Caco-2 (cell line): ENCODE results near the gene MMP13. TPM values are rescaled to one million over a fixed set of nuclear protein-coding genes. Genes with fewer than 3 reads are reported as not detected.
A peak's percentile ranks its signal among the peaks of the same experiment; 100 is the strongest.
"Not testable (repeated sequence)": the region's sequence is repeated elsewhere in the genome, so short reads cannot be mapped to it uniquely, and the experiment has no call there.

Experiments
- BruUV-seq: library from RNA; stranded (reverse); fragments of 400-500 nt; replicated peaks from 2 replicates; lab custom pipeline; 2021; lab: Mats Ljungman, UMichigan
- CTCF ChIA-PET: fragments of 300-600 bp; sonication (Branson Sonifier 250); formaldehyde crosslinking; loops from one replicate; lab custom pipeline; 2022; ENCODE audit warnings: antibody characterized with exemption; lab: Charles Lee
- POLR2A ChIA-PET: fragments of 300-600 bp; sonication (Branson Sonifier 250); formaldehyde crosslinking; loops from one replicate; lab custom pipeline; 2022; ENCODE audit warnings: antibody characterized with exemption; lab: Charles Lee
- DNase-seq, 2 experiments: peaks; one replicate each; pipeline versions ENCODE4 v3.0.0 to v3.0.0-alpha.2; 2020 to 2022
- H3K27me3 ChIP-seq: replicated peaks from 2 replicates; pipeline ENCODE4 v1.6.0; 2011; ENCODE audit warnings: low read length; ENCODE audit not compliant: control insufficient read depth, insufficient read depth
- H3K36me3 ChIP-seq: 2 replicates; pipeline ENCODE4 v1.5.1; 2011; ENCODE audit warnings: low read length; ENCODE audit not compliant: control insufficient read depth, insufficient read depth
- H3K4me1 ChIP-seq: fragments of 250-450 bp; sonication (Bioruptor Pico); 2 replicates; pipeline ENCODE4 v1.5.1; 2020; ENCODE audit warnings: mild to moderate bottlenecking
- H3K4me3 ChIP-seq: 2 replicates; pipeline ENCODE4 v1.5.1; 2011; ENCODE audit warnings: low read depth, mild to moderate bottlenecking, control low read depth, low read length
- H3K9me3 ChIP-seq: fragments of 250-450 bp; sonication (Bioruptor Pico); 2 replicates; pipeline ENCODE4 v1.5.1; 2020; ENCODE audit warnings: mild to moderate bottlenecking, moderate library complexity
- H3K27ac Mint-ChIP-seq: one replicate; pipeline ENCODE4 v1.8.0; 2022; ENCODE audit warnings: mixed read lengths; ENCODE audit not compliant: unreplicated experiment
- H3K27me3 Mint-ChIP-seq: one replicate; pipeline ENCODE4 v1.8.0; 2022; ENCODE audit warnings: mixed read lengths; ENCODE audit not compliant: insufficient read depth, unreplicated experiment
- H3K36me3 Mint-ChIP-seq: one replicate; pipeline ENCODE4 v1.8.0; 2022; ENCODE audit warnings: mild to moderate bottlenecking, mixed read lengths; ENCODE audit not compliant: insufficient read depth, unreplicated experiment
- H3K4me1 Mint-ChIP-seq: one replicate; pipeline ENCODE4 v1.8.0; 2022; ENCODE audit warnings: low read depth, mixed read lengths; ENCODE audit not compliant: unreplicated experiment
- H3K4me3 Mint-ChIP-seq: one replicate; pipeline ENCODE4 v1.8.0; 2022; ENCODE audit warnings: mild to moderate bottlenecking, moderate library complexity, mixed read lengths; ENCODE audit not compliant: unreplicated experiment
- H3K9me3 Mint-ChIP-seq: one replicate; pipeline ENCODE4 v1.8.0; 2022; ENCODE audit warnings: mixed read lengths; ENCODE audit not compliant: unreplicated experiment
- CTCF ChIP-seq, 2 experiments: fragments of 200-600 bp in 1 of 2; IDR thresholded peaks; 1 replicate in 1 of 2; 2 replicates in 1 of 2; pipeline versions ENCODE4 v1.5.1 to v1.8.0; 2011 to 2022; ENCODE audit warnings: antibody characterized with exemption in 1 of 2, control low read depth in 1 of 2, inconsistent platforms in 1 of 2, low read depth in 1 of 2, low read length in 1 of 2, mild to moderate bottlenecking in 1 of 2, moderate library complexity in 1 of 2; ENCODE audit not compliant: insufficient read depth in 1 of 2, severe bottlenecking in 1 of 2, unreplicated experiment in 1 of 2
- intact Hi-C: fragments of 100-400 bp; cut with micrococcal nuclease; formaldehyde crosslinking; loops from one replicate; pipeline ENCODE4 v1.10.0; 2022; ENCODE audit not compliant: unreplicated experiment
- total RNA-seq: library from RNA; stranded (reverse); gene quantifications from 2 replicates; pipeline ENCODE4 v1.2.3, GENCODE V29; 2022

The MMP13 gene
- total RNA-seq, 1 experiment from 2014 or later, result not detected

- H3K4me3 ChIP-seq, result no peak overlapping the region
- H3K36me3 Mint-ChIP-seq, result no peaks in the 10 kb centered on the region
- H3K4me1 ChIP-seq, result no peaks in the 10 kb centered on the region
- no peaks in the 10 kb centered on the region for H3K27me3 ChIP-seq
- H3K36me3 ChIP-seq, result no peaks in the 10 kb centered on the region
- H3K27ac Mint-ChIP-seq, result no peak overlapping the region
- ChIA-PET CTCF (interaction anchor here (1.1 to 1.2 kb wide), 2 partner anchors 29 to 30 kb away, joined by 3 read pairs; no protein-coding TSS in a partner anchor), POLR2A (no interaction called here)
- H3K9me3 Mint-ChIP-seq, result peaks cover 17% of the 10 kb centered on the region
- no peaks in the 10 kb centered on the region for H3K4me1 Mint-ChIP-seq
- H3K4me3 Mint-ChIP-seq, result no peak overlapping the region
- DNase-seq, result no peak
- peaks cover 3% of the 10 kb centered on the region for H3K27me3 Mint-ChIP-seq
- intact Hi-C loops, result no loop called here
- TF ChIP-seq CTCF (IDR thresholded peaks at IDR 0.05; ENCODE audit: insufficient read depth in 1 of 2, low read depth in 1 of 2, low read length in 1 of 2, severe bottlenecking in 1 of 2, unreplicated experiment in 1 of 2), result no peak
- BruUV-seq, result no TSS peak
- 0 out of 2 replicates have a peak, but pooled peaks cover 3% of the 10 kb centered on the region for H3K9me3 ChIP-seq
Measured at GRCh38 chr11:102912482-102912830, 43.1 kb downstream of the MMP13 start.

GRCh38 chr11:102911758-102912481 is 43.6 kb downstream of the MMP13 start:
- no peak for TF ChIP-seq CTCF (IDR thresholded peaks at IDR 0.05; ENCODE audit: insufficient read depth in 1 of 2, low read depth in 1 of 2, low read length in 1 of 2, severe bottlenecking in 1 of 2, unreplicated experiment in 1 of 2)
- H3K4me3 Mint-ChIP-seq, result no peak overlapping the region
- peaks cover 17% of the 10 kb centered on the region for H3K9me3 Mint-ChIP-seq
- H3K4me3 ChIP-seq, result no peak overlapping the region
- H3K27me3 Mint-ChIP-seq, result peaks cover 3% of the 10 kb centered on the region
- intact Hi-C loops, result no loop called here
- H3K36me3 Mint-ChIP-seq, result no peaks in the 10 kb centered on the region
- H3K27ac Mint-ChIP-seq, result no peak overlapping the region
- ChIA-PET CTCF (interaction anchor here (1.1 to 1.2 kb wide), 2 partner anchors 29 to 30 kb away, joined by 3 read pairs; no protein-coding TSS in a partner anchor), POLR2A (no interaction called here)
- DNase-seq, result peak in 1 of 2 experiments; percentile 12
- H3K4me1 Mint-ChIP-seq, result no peaks in the 10 kb centered on the region
- no peaks in the 10 kb centered on the region for H3K36me3 ChIP-seq
- H3K9me3 ChIP-seq, result 0 out of 2 replicates have a peak, but pooled peaks cover 3% of the 10 kb centered on the region
- no TSS peak for BruUV-seq
- H3K27me3 ChIP-seq, result no peaks in the 10 kb centered on the region
- H3K4me1 ChIP-seq, result no peaks in the 10 kb centered on the region

- intact Hi-C loops, H3K4me1 ChIP-seq, DNase-seq, H3K27me3 ChIP-seq, H3K36me3 Mint-ChIP-seq, H3K27ac Mint-ChIP-seq, BruUV-seq, H3K36me3 ChIP-seq, H3K27me3 Mint-ChIP-seq, POLR2A ChIA-PET, H3K4me3 ChIP-seq, H3K9me3 ChIP-seq, H3K4me3 Mint-ChIP-seq, CTCF ChIA-PET, H3K4me1 Mint-ChIP-seq: not testable (repeated sequence)
- peaks cover 17% of the 10 kb centered on the region for H3K9me3 Mint-ChIP-seq
Measured at GRCh38 chr11:102905848-102906247, 49.7 kb downstream of the MMP13 start.

GRCh38 chr11:102903895-102904294 is 51.6 kb downstream of the MMP13 start:
- CTCF ChIA-PET, H3K4me1 Mint-ChIP-seq, H3K9me3 ChIP-seq, H3K36me3 ChIP-seq, H3K36me3 Mint-ChIP-seq, BruUV-seq, POLR2A ChIA-PET, H3K27ac Mint-ChIP-seq, DNase-seq, H3K4me3 Mint-ChIP-seq, H3K27me3 Mint-ChIP-seq, H3K4me1 ChIP-seq, intact Hi-C loops, H3K4me3 ChIP-seq, H3K27me3 ChIP-seq: not testable (repeated sequence)
- H3K9me3 Mint-ChIP-seq, result peaks cover 11% of the 10 kb centered on the region
